H9 (cell line): ENCODE measurements around the gene CYP1A1. TPM values are rescaled to one million over a fixed set of nuclear protein-coding genes. Genes with fewer than 3 reads are reported as not detected.

Experiments
- DNase-seq: peaks from one replicate; pipeline ENCODE4 v3.0.0-alpha.2; 2017
- H2AFZ ChIP-seq: one replicate; pipeline ENCODE4 v1.6.1; 2013; ENCODE audit warnings: mild to moderate bottlenecking, low read length, control low read depth, moderate library complexity
- H2AK5ac ChIP-seq: 2 replicates; pipeline ENCODE4 v1.6.1; 2013; ENCODE audit warnings: low read length, control low read depth, mixed read lengths; ENCODE audit not compliant: insufficient read length
- H2BK120ac ChIP-seq: one replicate; pipeline ENCODE4 v1.6.1; 2013; ENCODE audit warnings: low read depth, mild to moderate bottlenecking, low read length, control low read depth, inconsistent platforms; ENCODE audit not compliant: poor library complexity, severe bottlenecking
- H2BK12ac ChIP-seq: 2 replicates; pipeline ENCODE4 v1.6.1; 2013; ENCODE audit warnings: low read length, control low read depth, mixed read lengths, low read depth; ENCODE audit not compliant: insufficient read length
- H2BK15ac ChIP-seq: 2 replicates; pipeline ENCODE4 v1.6.1; 2013; ENCODE audit warnings: low read depth, low read length, control low read depth
- H2BK20ac ChIP-seq: one replicate; pipeline ENCODE4 v1.6.1; 2013; ENCODE audit warnings: low read depth, mild to moderate bottlenecking, low read length, control low read depth, inconsistent platforms; ENCODE audit not compliant: poor library complexity, severe bottlenecking
- H2BK5ac ChIP-seq: 2 replicates; pipeline ENCODE4 v1.6.1; 2013; ENCODE audit warnings: low read length, control low read depth, mixed read lengths; ENCODE audit not compliant: insufficient read length
- H3K14ac ChIP-seq: 2 replicates; pipeline ENCODE4 v1.6.1; 2013; ENCODE audit warnings: low read length, control low read depth; ENCODE audit not compliant: insufficient read depth
- H3K18ac ChIP-seq: 2 replicates; pipeline ENCODE4 v1.6.1; 2013; ENCODE audit warnings: low read depth, mild to moderate bottlenecking, mixed read lengths, low read length, control low read depth; ENCODE audit not compliant: insufficient read length
- H3K23ac ChIP-seq: 2 replicates; pipeline ENCODE4 v1.6.1; 2013; ENCODE audit warnings: low read length, control low read depth, mixed read lengths, low read depth; ENCODE audit not compliant: insufficient read length
- H3K23me2 ChIP-seq: 2 replicates; pipeline ENCODE4 v1.6.1; 2013; ENCODE audit warnings: low read depth, mild to moderate bottlenecking, mixed read lengths, low read length, control low read depth; ENCODE audit not compliant: insufficient read length, poor library complexity, severe bottlenecking
- H3K27ac ChIP-seq: 2 replicates; pipeline ENCODE4 v1.5.1; 2013; ENCODE audit warnings: low read length, control low read depth, mixed read lengths, low read depth; ENCODE audit not compliant: insufficient read length
- H3K27me3 ChIP-seq: 2 replicates; pipeline ENCODE4 v1.6.1; 2013; ENCODE audit warnings: low read length, control low read depth, inconsistent platforms; ENCODE audit not compliant: insufficient read depth
- H3K4ac ChIP-seq: 2 replicates; pipeline ENCODE4 v1.6.1; 2013; ENCODE audit warnings: low read depth, mild to moderate bottlenecking, control low read depth, inconsistent platforms, low read length, moderate library complexity
- H3K4me1 ChIP-seq: 2 replicates; pipeline ENCODE4 v1.6.1; 2013; ENCODE audit warnings: low read length, control low read depth, inconsistent platforms; ENCODE audit not compliant: insufficient read depth
- H3K4me2 ChIP-seq: 2 replicates; pipeline ENCODE4 v1.6.1; 2013; ENCODE audit warnings: low read length, control low read depth, mixed read lengths; ENCODE audit not compliant: insufficient read length, insufficient read depth
- H3K56ac ChIP-seq: 2 replicates; pipeline ENCODE4 v1.6.1; 2013; ENCODE audit warnings: low read depth, mild to moderate bottlenecking, mixed read lengths, low read length, control low read depth; ENCODE audit not compliant: insufficient read length
- H3K79me1 ChIP-seq: 2 replicates; pipeline ENCODE4 v1.6.1; 2013; ENCODE audit warnings: low read depth, mild to moderate bottlenecking, moderate library complexity, low read length, control low read depth, inconsistent platforms; ENCODE audit not compliant: insufficient read depth, poor library complexity, severe bottlenecking
- H3K79me2 ChIP-seq: 2 replicates; pipeline ENCODE4 v1.6.1; 2013; ENCODE audit warnings: low read length, control low read depth, inconsistent platforms; ENCODE audit not compliant: insufficient read depth
- H3K9ac ChIP-seq: 2 replicates; pipeline ENCODE4 v1.6.1; 2013; ENCODE audit warnings: low read length, control low read depth, mixed read lengths; ENCODE audit not compliant: insufficient read length; ENCODE audit errors: extremely low read depth
- H3K9me3 ChIP-seq: one replicate; pipeline ENCODE4 v1.6.1; 2013; ENCODE audit warnings: low read depth, low read length, inconsistent platforms; ENCODE audit not compliant: control insufficient read depth
- H3T11ph ChIP-seq: one replicate; pipeline ENCODE4 v1.6.1; 2013; ENCODE audit warnings: mild to moderate bottlenecking, low read length, control low read depth, inconsistent platforms
- H4K20me1 ChIP-seq: one replicate; pipeline ENCODE4 v1.6.1; 2013; ENCODE audit not compliant: control insufficient read depth, insufficient read length, insufficient read depth
- H4K5ac ChIP-seq: 2 replicates; pipeline ENCODE4 v1.6.1; 2013; ENCODE audit warnings: low read depth, mild to moderate bottlenecking, mixed read lengths, low read length, control low read depth; ENCODE audit not compliant: insufficient read length
- H4K8ac ChIP-seq: replicated peaks from 2 replicates; pipeline ENCODE4 v1.6.1; 2013; ENCODE audit warnings: low read length, control low read depth, mixed read lengths, low read depth; ENCODE audit not compliant: insufficient read length
- H4K91ac ChIP-seq: 2 replicates; pipeline ENCODE4 v1.6.1; 2013; ENCODE audit warnings: low read depth, mild to moderate bottlenecking, moderate library complexity, mixed read lengths, low read length, control low read depth; ENCODE audit not compliant: insufficient read length
- H3K27ac Mint-ChIP-seq, 3 experiments: 2 replicates in 2 of 3; 3 replicates in 1 of 3; pipeline ENCODE4 v1.8.0; 2020 to 2021; ENCODE audit warnings: mixed read lengths in 3 of 3, mild to moderate bottlenecking in 1 of 3, moderate library complexity in 1 of 3
- H3K27me3 Mint-ChIP-seq: 2 replicates; pipeline ENCODE4 v1.8.0; 2021; ENCODE audit warnings: low read depth, mild to moderate bottlenecking, moderate library complexity, mixed read lengths
- H3K36me3 Mint-ChIP-seq, 3 experiments: 2 replicates in 2 of 3; 3 replicates in 1 of 3; pipeline ENCODE4 v1.8.0; 2020 to 2021; ENCODE audit warnings: low read depth in 3 of 3, mixed read lengths in 3 of 3; ENCODE audit not compliant: insufficient read depth in 1 of 3
- H3K4me1 Mint-ChIP-seq, 2 experiments: 2 replicates each; pipeline ENCODE4 v1.8.0; 2020; ENCODE audit warnings: mixed read lengths in 2 of 2
- H3K4me3 Mint-ChIP-seq, 2 experiments: 2 replicates in 1 of 2; 3 replicates in 1 of 2; pipeline ENCODE4 v1.8.0; 2020 to 2021; ENCODE audit warnings: mild to moderate bottlenecking in 2 of 2, mixed read lengths in 2 of 2, moderate library complexity in 1 of 2
- H3K9me3 Mint-ChIP-seq, 2 experiments: 2 replicates in 1 of 2; 3 replicates in 1 of 2; pipeline ENCODE4 v1.8.0; 2020; ENCODE audit warnings: mild to moderate bottlenecking in 2 of 2, mixed read lengths in 2 of 2, moderate library complexity in 1 of 2
- WGBS: extraction: QIAGEN DNeasy Blood & Tissue Kit; methylation state at CpG from one replicate; pipeline ENCODE4 v1.1.7; 2013; ENCODE audit warnings: missing lambda C conversion rate, low lambda C conversion rate, mixed read lengths; ENCODE audit not compliant: insufficient read length; ENCODE audit errors: extremely low coverage; 5-methylcytosine and 5-hydroxymethylcytosine counted together
- total RNA-seq: library from RNA; stranded (reverse); gene quantifications from 2 replicates; pipeline ENCODE4 v1.2.1, GENCODE V29; 2021
- TF ChIP-seq, protein P1 (sequence below): fragments of 200-600 bp; sonication (generic); conservative IDR thresholded peaks from 3 replicates; pipeline ENCODE4 v1.8.0; 2021; ENCODE audit warnings: antibody characterized with exemption, mild to moderate bottlenecking

CYP1A1 gene
- total RNA-seq, 1 experiment from 2014 or later: 0.33 TPM

DNA sequence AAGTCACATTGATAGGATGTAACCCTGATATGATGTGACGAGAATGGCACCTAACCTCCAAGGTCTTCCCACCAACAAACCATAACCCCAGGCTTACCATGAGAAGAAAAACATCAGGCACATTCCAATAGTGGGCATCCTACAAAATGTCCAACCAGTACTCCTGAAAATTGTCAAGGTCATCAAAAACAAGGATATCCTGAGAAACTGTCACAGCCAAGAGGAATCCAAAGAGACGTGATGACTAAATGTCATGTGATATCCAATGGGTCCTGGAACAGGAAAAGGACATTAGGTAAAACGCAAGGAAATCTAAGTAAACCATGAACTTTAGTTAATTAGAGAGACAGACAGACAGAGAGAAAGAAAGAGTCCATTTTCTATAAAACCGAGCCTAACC lies 21.1 kb upstream of the CYP1A1 start:
- Histone ChIP-seq H2BK120ac (no peak overlapping the region), H2AFZ (no peak overlapping the region), H3K4ac (no peak overlapping the region), H2AK5ac (no peak overlapping the region), H3K23ac (no peak overlapping the region), H3K4me1 (no peaks in the 10 kb centered on the region), H2BK15ac (no peak overlapping the region), H3K14ac (no peak overlapping the region), H3K79me1 (no peaks in the 10 kb centered on the region), H4K5ac (no peak overlapping the region), H3K9ac (no peak overlapping the region), H3K9me3 (peaks cover 4% of the 10 kb centered on the region), H4K91ac (no peak overlapping the region), H2BK12ac (no peak overlapping the region), H3K79me2 (no peaks in the 10 kb centered on the region), H3K27me3 (no peaks in the 10 kb centered on the region; the same call in 1 of the 2 replicates), H3K4me2 (no peak overlapping the region), H4K20me1 (no peaks in the 10 kb centered on the region), H4K8ac (no peak overlapping the region), H2BK5ac (no peak overlapping the region), H2BK20ac (no peak overlapping the region), H3K23me2 (no peaks in the 10 kb centered on the region), H3K56ac (no peak overlapping the region), H3K27ac (no peak overlapping the region), H3T11ph (no peak overlapping the region), H3K18ac (no peak overlapping the region)
- no peak for DNase-seq
- no peak overlapping the region for H3K4me3 Mint-ChIP-seq
- no CpG with 5 or more reads among the region's 4 CpGs for WGBS
- H3K27me3 Mint-ChIP-seq: peaks cover 50% of the 10 kb centered on the region
- H3K27ac Mint-ChIP-seq: no peak overlapping the region; a peak in 1 of 7 replicates
- H3K4me1 Mint-ChIP-seq: peaks cover 5 to 8% of the 10 kb centered on the region in 2 experiments; a peak in 3 of 4 replicates
- H3K36me3 Mint-ChIP-seq: no peaks in the 10 kb centered on the region
- TF ChIP-seq, protein P1, sequence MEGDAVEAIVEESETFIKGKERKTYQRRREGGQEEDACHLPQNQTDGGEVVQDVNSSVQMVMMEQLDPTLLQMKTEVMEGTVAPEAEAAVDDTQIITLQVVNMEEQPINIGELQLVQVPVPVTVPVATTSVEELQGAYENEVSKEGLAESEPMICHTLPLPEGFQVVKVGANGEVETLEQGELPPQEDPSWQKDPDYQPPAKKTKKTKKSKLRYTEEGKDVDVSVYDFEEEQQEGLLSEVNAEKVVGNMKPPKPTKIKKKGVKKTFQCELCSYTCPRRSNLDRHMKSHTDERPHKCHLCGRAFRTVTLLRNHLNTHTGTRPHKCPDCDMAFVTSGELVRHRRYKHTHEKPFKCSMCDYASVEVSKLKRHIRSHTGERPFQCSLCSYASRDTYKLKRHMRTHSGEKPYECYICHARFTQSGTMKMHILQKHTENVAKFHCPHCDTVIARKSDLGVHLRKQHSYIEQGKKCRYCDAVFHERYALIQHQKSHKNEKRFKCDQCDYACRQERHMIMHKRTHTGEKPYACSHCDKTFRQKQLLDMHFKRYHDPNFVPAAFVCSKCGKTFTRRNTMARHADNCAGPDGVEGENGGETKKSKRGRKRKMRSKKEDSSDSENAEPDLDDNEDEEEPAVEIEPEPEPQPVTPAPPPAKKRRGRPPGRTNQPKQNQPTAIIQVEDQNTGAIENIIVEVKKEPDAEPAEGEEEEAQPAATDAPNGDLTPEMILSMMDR: no peak
- H3K9me3 Mint-ChIP-seq: peaks cover 5 to 6% of the 10 kb centered on the region in 2 experiments; a peak in 2 of 5 replicates
